ENCODE data around the gene PHF2.
"Not testable (repeated sequence)": the region's sequence is repeated elsewhere in the genome, so short reads cannot be mapped to it uniquely, and the experiment has no call there.

The PHF2 gene

DNA sequence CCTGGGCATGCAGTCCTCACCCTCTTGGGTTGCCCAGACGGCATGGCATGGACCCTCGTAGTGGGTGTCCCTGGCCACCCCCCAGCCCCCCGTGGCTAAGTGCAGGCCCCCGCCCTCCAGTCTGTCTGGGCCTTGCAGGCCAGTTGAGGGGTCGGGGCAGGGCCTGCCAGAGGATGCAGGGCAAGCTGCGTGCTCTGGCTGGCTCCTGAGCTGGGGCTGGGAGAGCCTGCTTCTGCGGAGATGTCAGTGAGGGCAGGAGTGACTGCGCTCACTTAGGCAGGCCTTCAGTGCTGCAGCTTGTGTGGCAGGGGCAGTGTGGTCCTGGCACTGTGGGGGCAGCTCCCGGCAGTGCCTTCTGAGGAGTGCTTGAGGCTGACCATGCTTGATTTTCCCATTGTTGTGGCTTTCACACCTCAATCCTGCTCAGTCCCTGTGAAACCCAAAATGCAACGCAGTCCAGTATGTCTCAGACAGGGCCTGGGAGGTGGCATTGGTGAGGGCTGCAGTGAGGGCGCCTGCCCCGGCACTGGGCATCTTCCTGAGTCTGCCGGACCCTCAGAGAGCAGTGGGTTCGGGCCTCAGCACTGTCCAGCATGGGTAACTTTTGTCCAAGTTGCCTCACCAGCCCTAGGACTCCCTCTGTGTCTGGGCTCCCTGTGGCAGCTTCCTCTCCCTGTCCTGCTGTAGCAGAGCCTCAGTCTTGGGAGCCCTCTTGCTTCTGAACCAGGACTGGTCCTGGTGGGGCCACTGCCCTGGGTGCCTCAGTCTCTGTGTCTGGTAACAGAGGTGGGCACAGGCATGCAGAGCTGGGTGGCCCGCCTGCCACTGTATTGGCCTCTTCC, 93.0 kb downstream of the PHF2 start:
- H3K27me3 ChIP-seq (ENCODE audit: insufficient read depth, low read depth, severe bottlenecking): no peaks in the 10 kb centered on the region
- no peak overlapping the region for H3K4me3 ChIP-seq (ENCODE audit: low read depth, low read length)
- H3K9me3 ChIP-seq (ENCODE audit: severe bottlenecking): no peaks in the 10 kb centered on the region
- H3K36me3 ChIP-seq: peaks cover 20% of the 10 kb centered on the region
- DNase-seq: peak; percentile 20
- TF ChIP-seq, protein P1, sequence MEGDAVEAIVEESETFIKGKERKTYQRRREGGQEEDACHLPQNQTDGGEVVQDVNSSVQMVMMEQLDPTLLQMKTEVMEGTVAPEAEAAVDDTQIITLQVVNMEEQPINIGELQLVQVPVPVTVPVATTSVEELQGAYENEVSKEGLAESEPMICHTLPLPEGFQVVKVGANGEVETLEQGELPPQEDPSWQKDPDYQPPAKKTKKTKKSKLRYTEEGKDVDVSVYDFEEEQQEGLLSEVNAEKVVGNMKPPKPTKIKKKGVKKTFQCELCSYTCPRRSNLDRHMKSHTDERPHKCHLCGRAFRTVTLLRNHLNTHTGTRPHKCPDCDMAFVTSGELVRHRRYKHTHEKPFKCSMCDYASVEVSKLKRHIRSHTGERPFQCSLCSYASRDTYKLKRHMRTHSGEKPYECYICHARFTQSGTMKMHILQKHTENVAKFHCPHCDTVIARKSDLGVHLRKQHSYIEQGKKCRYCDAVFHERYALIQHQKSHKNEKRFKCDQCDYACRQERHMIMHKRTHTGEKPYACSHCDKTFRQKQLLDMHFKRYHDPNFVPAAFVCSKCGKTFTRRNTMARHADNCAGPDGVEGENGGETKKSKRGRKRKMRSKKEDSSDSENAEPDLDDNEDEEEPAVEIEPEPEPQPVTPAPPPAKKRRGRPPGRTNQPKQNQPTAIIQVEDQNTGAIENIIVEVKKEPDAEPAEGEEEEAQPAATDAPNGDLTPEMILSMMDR (IDR thresholded peaks at IDR 0.05; ENCODE audit: low read depth, low read length): no peak
- peak overlapping the region; percentile 93 for H3K27ac ChIP-seq

DNA sequence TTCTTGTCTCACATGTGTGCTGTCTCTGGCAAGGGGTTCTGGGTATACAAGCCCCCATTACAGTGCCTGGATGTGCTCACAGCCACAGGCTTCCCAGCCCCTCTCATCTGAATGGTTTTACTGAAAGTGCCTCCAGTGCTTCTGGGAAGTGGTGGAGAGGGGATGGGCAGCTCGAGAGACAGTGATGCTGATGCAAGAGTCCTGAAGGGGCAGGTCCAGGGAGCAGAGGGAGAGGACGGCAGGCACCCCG, 93.5 kb downstream of the PHF2 start:
- H3K36me3 ChIP-seq: peaks cover 25% of the 10 kb centered on the region
- H3K4me3 ChIP-seq (ENCODE audit: low read depth, low read length): no peak overlapping the region
- H3K27me3 ChIP-seq (ENCODE audit: insufficient read depth, low read depth, severe bottlenecking): no peaks in the 10 kb centered on the region
- no peak for DNase-seq
- no peaks in the 10 kb centered on the region for H3K9me3 ChIP-seq (ENCODE audit: severe bottlenecking)
- TF ChIP-seq, protein P1 (IDR thresholded peaks at IDR 0.05; ENCODE audit: low read depth, low read length): no peak
- H3K27ac ChIP-seq: no peak overlapping the region

DNA sequence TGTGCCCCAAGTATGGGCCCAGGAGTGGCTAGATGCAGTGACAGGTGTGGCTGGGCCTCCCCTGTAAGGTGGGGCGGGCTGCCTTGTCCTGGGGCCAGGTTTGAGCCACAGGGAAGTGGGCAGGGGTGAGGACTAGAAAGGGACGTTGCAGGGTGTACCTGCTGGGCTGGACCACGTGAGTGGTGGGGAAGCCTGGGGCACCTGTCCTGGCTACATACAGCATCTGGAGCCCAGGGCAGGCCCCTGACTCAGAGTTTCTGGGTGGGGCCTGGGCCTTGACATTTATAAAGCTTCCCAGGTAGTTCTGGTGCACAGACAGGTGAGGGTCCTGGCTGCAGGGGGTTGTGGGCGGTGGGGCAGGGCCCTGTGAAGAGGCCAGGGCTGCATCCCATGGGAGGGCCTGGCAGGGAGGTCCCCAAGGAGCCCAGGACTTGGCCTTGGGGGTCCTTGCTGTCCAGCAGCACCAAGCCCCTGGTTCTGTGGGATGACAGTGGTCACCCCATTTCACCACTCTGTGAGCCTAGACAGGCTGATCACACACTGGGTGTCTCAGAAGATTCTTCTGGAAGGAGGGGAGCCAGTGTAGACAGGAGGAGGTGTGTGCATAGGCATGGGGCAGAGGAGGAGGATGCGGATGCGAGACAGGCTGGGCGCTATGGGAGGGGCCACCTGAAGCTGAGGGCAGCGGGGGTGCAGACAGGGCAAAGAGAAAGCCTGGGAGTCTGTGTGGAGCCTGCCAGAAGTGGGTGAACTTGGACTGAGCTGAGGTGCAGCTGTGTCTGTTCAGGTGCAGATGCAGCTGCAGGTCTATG, 94.0 kb downstream of the PHF2 start:
- Histone ChIP-seq H3K36me3 (peaks cover 30% of the 10 kb centered on the region), H3K27me3 (ENCODE audit: insufficient read depth, low read depth, severe bottlenecking) (no peaks in the 10 kb centered on the region), H3K4me3 (ENCODE audit: low read depth, low read length) (no peak overlapping the region), H3K9me3 (ENCODE audit: severe bottlenecking) (no peaks in the 10 kb centered on the region), H3K27ac (no peak overlapping the region)
- TF ChIP-seq, protein P1 (IDR thresholded peaks at IDR 0.05; ENCODE audit: low read depth, low read length): no peak
- DNase-seq: peak; percentile 10

DNA sequence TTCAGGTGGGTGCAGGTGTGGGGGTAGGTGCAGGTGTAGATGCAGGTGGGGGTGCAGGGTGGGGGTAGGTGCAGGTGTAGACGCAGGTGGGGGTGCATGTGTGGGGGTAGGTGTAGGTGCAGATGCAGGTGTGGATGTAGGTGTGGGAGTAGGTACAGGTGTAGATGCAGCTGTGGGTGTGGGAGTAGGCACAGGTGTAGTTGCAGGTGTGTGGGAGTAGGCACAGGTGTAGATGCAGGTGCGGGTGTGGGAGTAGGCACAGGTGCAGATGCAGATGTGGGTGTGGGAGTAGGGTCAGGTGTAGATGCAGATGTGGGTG, 94.6 kb downstream of the PHF2 start:
- H3K4me3 ChIP-seq (ENCODE audit: low read depth, low read length): no peak overlapping the region
- H3K36me3 ChIP-seq: peaks cover 34% of the 10 kb centered on the region
- no peaks in the 10 kb centered on the region for H3K27me3 ChIP-seq (ENCODE audit: insufficient read depth, low read depth, severe bottlenecking)
- no peaks in the 10 kb centered on the region for H3K9me3 ChIP-seq (ENCODE audit: severe bottlenecking)
- H3K27ac ChIP-seq: no peak overlapping the region
- TF ChIP-seq, protein P1 (IDR thresholded peaks at IDR 0.05; ENCODE audit: low read depth, low read length): no peak
- DNase-seq: no peak

DNA sequence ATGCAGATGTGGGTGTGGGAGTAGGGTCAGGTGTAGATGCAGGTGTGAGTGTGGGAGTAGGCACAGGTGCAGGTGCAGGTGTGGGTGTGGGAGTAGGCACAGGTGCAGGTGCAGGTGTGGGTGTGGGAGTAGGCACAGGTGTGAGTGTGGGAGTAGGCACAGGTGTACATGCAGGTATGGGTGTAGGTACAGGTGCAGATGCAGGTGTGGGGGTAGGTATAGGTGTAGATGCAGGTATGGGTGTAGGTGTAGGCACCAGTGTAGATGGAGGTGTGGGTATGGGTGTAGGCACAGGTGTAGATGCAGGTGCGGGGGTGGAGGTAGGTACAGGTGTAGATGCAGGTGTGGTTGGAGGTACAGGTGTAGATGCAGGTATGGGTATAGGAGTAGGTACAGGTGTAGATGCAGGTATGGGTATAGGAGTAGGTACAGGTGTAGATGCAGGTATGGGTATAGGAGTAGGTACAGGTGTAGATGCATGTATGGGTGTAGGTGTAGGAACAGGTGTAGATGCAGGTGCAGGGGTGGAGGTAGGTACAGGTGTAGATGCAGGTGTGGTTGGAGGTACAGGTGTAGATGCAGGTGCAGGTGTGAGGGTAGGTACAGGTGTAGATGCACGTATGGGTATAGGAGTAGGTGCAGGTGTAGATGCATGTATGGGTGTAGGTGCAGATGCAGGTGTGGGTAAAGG, 96.1 kb downstream of the PHF2 start:
- not testable (repeated sequence) for H3K27me3 ChIP-seq (ENCODE audit: insufficient read depth, low read depth, severe bottlenecking); H3K4me3 ChIP-seq (ENCODE audit: low read depth, low read length); H3K27ac ChIP-seq; H3K9me3 ChIP-seq (ENCODE audit: severe bottlenecking)
- peaks cover 32% of the 10 kb centered on the region for H3K36me3 ChIP-seq
- peak; percentile 4 for DNase-seq

Data from WERI-Rb-1 (cell line).